Measurements from ENCODE around the gene ZNF438. TPM values are rescaled to one million over a fixed set of nuclear protein-coding genes. Genes with fewer than 3 reads are reported as not detected.

Gene ZNF438
- total RNA-seq, 1 donor: 8.0 TPM

GRCh38 chr10:30861976-30862375 lies 169.7 kb downstream of the ZNF438 start:
- no peak overlapping the region for H3K4me3 ChIP-seq (ENCODE audit: low read depth, low read length)
- TF ChIP-seq, protein P1, sequence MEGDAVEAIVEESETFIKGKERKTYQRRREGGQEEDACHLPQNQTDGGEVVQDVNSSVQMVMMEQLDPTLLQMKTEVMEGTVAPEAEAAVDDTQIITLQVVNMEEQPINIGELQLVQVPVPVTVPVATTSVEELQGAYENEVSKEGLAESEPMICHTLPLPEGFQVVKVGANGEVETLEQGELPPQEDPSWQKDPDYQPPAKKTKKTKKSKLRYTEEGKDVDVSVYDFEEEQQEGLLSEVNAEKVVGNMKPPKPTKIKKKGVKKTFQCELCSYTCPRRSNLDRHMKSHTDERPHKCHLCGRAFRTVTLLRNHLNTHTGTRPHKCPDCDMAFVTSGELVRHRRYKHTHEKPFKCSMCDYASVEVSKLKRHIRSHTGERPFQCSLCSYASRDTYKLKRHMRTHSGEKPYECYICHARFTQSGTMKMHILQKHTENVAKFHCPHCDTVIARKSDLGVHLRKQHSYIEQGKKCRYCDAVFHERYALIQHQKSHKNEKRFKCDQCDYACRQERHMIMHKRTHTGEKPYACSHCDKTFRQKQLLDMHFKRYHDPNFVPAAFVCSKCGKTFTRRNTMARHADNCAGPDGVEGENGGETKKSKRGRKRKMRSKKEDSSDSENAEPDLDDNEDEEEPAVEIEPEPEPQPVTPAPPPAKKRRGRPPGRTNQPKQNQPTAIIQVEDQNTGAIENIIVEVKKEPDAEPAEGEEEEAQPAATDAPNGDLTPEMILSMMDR (IDR thresholded peaks at IDR 0.05; ENCODE audit: insufficient read depth, low read length): no peak
- no peak for DNase-seq (ENCODE audit: low read depth)

DNA sequence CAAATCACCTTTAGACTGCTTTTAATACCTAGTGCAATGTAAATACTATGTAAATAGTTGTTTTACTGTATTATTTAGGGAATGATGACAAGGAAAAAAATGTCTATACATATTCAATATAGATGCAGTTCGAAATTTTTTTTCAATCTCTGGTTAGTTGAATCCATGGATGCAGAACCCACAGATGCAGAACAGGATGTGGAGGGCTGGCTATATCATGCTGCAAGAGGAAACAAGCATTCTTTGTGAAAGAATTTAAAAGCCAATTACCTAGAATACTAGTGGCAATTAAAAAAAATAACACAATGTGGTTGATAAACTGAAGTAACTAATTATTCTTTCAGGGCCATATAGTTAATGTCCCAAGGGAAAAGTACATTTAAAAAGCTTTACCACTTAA lies 170.4 kb downstream of the ZNF438 start:
- TF ChIP-seq, protein P1 (IDR thresholded peaks at IDR 0.05; ENCODE audit: insufficient read depth, low read length): no peak

DNA sequence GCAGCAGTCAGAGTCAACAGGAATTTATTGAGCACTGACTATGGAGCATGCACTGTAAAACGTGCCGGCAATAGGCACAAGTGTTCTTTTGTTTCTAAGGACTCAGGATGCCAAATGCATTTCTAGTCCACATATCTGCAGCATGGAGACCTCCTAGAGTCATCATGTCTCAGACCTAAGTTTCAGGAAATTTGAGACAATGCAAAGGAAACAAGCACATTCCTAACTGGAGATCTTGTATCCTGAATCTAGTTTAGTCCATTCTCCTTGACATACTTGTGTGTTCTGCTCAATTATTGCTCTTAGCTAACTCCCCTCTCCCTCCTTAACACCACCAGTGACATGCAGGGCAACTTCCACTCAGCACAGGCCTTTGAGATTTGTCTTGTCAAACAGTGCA lies 173.2 kb downstream of the ZNF438 start:
- TF ChIP-seq, protein P1 (IDR thresholded peaks at IDR 0.05; ENCODE audit: insufficient read depth, low read length): no peak
- H3K4me3 ChIP-seq (ENCODE audit: low read depth, low read length): no peak overlapping the region
- DNase-seq (ENCODE audit: low read depth): peak; percentile 79

More for the DNA sequence above, 170.4 kb downstream of the ZNF438 start:
- DNase-seq (ENCODE audit: low read depth): no peak
- H3K4me3 ChIP-seq (ENCODE audit: low read depth, low read length): no peak overlapping the region

DNA sequence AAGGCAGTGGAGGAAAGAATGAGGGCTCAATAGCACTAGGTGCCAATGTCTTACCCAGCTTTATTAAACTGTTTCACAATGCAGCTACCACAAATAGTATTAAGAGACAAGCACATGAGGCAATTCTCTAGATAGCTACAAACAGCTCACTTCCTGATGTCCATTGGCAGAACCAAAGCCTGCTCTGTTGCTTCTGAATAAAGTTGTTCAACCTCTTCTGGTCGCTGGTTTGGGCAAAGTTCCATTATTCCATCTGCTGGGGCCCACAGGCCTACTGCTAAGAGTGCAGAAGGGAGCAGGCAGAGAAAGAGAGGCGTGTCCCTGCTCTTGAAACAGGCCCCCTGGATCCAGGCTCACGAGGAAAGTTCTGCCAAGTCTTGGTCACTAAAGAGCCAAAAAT lies 173.9 kb downstream of the ZNF438 start:
- peak; percentile 99 for DNase-seq (ENCODE audit: low read depth)
- TF ChIP-seq, protein P1 (IDR thresholded peaks at IDR 0.05; ENCODE audit: insufficient read depth, low read length): no peak
- no peak overlapping the region for H3K4me3 ChIP-seq (ENCODE audit: low read depth, low read length)

DNA sequence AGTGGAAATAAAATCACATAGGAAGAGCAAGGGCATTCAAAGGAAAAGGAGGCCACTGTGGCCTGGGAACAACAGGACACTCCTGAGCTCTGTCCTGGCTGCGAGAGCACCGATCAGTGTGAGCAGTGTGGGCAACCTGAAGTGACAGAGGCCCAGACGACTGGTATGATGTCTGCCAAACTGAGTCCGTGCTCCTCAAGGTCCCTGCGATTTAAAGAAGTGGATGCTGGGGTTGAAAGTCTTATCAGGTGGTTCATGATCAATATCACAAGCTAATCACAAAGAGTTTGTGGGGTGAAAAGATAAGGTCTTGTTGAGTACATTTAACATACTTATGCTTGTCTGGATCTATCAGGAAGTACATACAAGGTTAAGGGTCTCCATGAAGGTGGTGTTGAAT lies 176.5 kb downstream of the ZNF438 start:
- no peak for DNase-seq (ENCODE audit: low read depth)
- TF ChIP-seq, protein P1 (IDR thresholded peaks at IDR 0.05; ENCODE audit: insufficient read depth, low read length): no peak
- no peak overlapping the region for H3K4me3 ChIP-seq (ENCODE audit: low read depth, low read length)

DNA sequence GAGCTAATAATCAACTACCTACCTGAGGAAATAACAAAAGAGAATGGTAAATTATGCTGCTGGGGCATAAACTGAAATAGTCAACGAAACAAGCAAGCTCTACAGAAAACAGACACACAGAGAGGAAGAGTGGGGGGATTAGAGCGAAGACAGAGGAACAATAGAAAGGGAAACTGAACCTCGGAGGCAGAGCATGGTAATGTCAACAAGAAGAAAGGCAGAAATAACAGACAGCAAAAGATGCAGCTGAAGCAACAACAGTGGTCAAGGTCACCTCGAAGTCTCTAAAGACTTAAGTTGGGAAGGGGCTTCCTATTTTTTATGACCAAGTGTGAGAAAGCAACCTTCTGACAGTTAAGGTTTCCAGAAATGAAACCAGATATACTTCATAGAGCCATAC lies 177.0 kb downstream of the ZNF438 start:
- no peak overlapping the region for H3K4me3 ChIP-seq (ENCODE audit: low read depth, low read length)
- DNase-seq (ENCODE audit: low read depth): no peak
- TF ChIP-seq, protein P1 (IDR thresholded peaks at IDR 0.05; ENCODE audit: insufficient read depth, low read length): no peak

DNA sequence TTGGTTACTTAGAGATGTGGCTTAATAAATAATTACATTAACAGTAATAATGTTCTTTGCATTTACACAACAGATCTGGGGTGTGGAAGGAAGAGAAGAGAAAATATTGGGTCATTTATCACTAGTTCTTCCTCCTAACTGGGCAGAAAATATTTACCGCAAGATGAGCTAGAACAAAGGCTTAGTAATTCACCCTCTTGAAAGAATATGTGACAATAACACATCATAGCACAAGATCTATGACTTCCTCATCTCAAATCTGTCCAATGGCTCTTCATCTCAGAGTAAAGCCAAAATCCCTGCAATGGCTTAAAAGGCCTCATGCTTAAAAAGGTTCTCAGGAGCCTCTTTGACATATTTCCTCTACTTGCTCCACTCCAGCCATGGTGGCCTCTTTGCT lies 178.6 kb downstream of the ZNF438 start:
- no peak overlapping the region for H3K4me3 ChIP-seq (ENCODE audit: low read depth, low read length)
- TF ChIP-seq, protein P1 (IDR thresholded peaks at IDR 0.05; ENCODE audit: insufficient read depth, low read length): no peak
- DNase-seq (ENCODE audit: low read depth): no peak
